GM18499 (cell line): ENCODE data around the gene CHN2.

Experiments
- ATAC-seq: cut with Tn5 transposase; IDR thresholded peaks from one replicate; pipeline ENCODE4 v1.9.1; 2021; ENCODE audit warnings: moderate number of reproducible peaks; ENCODE audit not compliant: insufficient read depth, unreplicated experiment

The CHN2 gene

DNA sequence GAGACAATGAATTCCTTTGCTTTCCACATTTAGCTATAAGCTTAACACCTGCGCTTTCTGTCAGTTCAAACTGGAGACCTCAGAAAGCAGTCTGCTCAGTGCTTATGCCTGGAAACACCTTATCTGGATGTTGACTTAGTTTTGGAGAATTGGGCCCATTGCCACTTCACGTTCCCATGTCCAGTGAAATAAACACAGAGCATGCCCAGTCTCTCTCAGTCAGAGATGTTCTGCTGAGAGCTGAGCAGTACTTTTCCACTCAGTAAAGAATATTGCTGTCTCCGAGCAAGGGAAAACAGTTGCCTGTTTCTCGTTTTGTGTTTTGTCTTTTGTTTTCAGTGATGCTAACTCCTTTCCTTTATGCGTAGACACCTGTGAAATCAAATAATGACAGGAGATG is 285.9 kb downstream of the CHN2 start:
- no peak for ATAC-seq

DNA sequence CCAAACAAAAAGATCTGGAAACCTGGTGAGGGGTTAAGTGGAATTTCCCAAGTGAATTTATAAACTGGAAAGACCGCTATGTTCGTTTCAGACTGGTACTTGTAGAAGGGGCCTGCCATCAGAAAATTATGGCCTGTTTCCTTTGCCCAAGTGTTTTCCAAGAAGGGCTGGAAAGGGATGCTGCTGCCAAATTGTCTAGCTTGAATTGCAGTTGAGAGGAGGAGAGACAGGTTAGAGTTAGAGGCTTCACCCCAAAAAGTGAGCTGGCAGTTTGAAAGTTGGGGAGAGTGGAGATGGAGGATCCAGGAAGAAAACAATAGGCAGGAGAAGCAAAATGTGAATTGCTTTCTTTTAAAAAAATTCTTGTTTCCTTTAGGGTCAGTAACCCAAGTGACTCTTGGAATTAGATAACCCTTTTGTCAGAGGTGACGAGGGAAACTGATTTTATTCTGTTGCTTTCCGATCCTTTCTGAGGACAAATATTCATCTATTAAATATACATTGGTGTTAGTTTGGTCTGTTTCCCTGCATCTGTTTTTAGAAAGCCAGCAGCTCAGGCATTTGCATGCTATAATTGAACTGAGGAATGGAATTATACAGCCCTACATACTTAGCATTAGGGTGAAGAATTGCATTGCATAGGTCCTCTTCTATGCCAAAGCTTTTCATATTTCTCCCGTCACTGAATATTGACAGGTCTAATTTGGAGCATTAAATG is 286.5 kb downstream of the CHN2 start:
- ATAC-seq, result no peak

DNA sequence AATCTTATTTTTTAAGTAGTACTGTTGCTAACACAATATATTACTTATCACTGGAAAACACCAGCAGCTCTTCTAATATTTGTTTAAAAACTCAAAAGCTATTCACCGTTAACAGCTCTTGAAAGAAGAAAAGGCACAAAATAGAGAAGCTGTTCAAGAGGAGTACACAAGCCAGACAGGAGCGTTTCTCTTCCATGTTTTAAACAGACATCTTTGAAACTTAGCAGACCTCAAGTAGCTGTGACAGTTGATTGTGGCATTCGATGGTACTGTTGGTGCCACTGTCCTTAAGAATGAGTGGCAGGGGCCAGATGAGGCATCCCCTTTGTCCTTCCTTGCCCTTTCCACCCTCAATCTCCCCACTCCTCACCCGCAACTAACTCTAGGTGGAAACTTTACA is 287.5 kb downstream of the CHN2 start:
- ATAC-seq, result no peak

- ATAC-seq, result no peak
These were observed 288.9 kb downstream of the CHN2 start for GRCh38 chr7:29483219-29484104.

- ATAC-seq, result no peak
These were observed 289.7 kb downstream of the CHN2 start for GRCh38 chr7:29484280-29484679.

DNA sequence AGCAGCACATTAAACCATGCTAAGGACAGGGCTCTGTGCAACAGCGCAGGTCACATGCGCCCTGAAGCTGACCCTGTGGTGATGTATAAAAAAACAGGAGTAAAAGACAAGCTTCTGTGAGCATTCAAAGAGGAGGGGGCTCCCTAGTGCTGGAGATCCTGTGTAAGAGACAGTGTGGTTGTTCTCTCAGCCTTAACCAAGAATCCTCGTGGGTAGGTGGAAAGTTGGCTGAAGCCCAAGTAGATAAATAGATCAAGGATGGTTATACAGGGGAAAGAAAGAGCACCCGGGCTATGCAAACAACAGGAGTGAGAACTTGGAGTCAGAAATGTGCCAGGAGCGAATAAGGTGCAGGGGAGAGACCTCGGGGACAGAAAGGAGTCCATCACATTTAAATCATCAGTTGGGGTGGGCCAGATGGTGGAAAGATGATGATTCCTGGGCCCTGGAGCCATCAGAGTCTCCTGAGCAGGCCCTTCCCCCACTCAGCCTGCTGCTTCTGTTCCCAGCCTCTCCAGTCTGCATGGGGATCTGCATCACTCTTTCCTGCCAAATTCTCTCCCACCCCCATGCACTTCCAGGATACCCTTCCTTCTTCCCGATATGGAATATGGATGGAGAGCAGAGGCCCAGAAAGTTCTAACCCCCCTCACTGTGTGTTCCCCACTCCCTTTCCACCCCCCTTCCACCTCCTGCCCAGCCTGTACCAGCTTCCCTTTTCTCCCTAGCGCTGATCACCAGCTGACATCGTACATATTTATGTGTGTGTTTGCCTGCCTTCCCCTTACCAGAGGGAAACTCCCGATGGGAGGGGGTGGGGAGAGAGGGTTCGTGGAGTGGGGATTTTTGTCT is 291.0 kb downstream of the CHN2 start:
- ATAC-seq, result no peak

DNA sequence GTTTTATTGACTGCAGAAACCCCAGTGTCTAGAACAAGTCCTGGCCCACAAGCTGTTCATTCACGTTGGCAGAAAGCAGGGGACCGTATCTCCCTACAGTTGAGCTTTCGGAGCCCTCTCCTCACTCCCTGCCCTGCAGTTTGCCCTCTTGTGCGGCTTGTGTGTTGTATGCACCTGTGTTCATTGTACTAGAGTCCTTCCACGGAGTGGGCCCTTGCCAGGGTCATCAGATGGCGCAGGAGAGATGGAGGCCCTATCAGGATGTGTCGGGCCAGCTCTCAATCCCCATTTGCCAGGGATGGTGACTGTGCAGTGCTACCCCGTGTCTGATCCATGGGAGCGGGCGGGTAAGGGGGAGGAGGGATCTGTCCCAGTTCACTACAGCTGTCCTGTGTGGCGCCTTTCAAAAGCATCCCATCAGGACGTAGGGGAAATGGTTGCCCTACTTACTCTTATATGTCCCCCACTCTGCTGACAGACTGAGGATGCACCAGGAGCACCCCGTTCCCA is 291.7 kb downstream of the CHN2 start:
- ATAC-seq, result no peak

GRCh38 chr7:29487424-29487823 is 292.8 kb downstream of the CHN2 start:
- ATAC-seq, result no peak

DNA sequence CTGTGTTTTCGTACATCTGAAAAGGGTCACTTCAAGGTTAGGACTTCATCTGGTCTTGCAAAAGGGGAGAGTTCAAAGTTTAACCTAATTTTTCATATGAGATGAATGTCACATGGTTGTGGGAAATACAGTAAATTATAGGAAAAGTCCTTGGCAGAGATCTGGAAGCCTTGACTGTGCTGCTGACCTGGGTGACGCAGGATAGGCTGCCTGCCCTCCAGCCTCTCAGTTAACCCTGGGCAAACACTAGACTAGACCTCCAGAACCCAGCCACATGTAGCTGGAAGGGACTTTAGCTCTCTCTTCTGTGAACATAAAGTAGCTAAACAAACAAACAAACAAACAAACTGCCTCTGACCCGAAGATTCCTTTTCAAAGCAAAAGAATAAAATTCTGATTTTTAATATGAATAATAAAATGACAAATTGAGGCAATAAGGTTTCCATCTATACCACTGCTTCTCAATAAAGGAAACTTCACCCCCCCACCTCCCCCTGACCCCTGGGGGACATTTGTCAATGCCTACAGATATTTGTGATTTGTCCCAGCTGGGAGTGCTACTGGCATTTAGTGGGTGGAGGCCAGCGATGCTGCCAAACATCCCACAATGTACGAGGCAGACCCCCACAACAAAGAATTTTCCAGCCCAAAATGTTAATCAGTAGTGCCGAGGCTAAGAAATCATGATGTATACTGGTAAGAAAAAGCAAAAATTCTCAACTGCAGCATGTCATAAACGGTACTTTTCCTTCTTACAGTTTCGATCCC is 293.8 kb downstream of the CHN2 start:
- no peak for ATAC-seq

GRCh38 chr7:29488977-29489376 is 294.4 kb downstream of the CHN2 start:
- ATAC-seq, result no peak

- no peak for ATAC-seq
These were observed 295.6 kb downstream of the CHN2 start for GRCh38 chr7:29490094-29490607.

GRCh38 chr7:29494350-29494749 is 299.8 kb downstream of the CHN2 start:
- no peak for ATAC-seq

- no peak for ATAC-seq
These were observed 301.1 kb downstream of the CHN2 start for GRCh38 chr7:29495653-29496052.

- no peak for ATAC-seq
These were observed 301.9 kb downstream of the CHN2 start for GRCh38 chr7:29496355-29497020.

GRCh38 chr7:29499932-29500331 is 305.4 kb downstream of the CHN2 start:
- no peak for ATAC-seq

DNA sequence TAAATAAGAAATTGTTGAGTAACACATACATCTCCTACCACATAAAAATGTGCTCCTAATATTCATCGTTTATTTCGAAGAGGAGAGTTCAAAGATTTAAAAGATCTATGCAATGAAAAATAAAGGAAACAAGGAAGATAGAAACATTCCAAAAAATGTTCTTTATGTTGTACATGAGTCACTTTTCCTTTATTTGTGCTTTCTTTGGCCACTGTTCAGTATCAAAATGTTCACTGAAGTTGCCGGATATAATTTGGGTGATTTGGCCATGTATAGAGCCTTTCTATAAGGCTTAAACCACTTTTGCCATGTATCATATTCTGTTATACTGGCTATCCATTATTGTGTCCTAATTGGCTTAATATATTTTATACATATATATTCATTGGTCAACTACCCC is 306.1 kb downstream of the CHN2 start:
- no peak for ATAC-seq

DNA sequence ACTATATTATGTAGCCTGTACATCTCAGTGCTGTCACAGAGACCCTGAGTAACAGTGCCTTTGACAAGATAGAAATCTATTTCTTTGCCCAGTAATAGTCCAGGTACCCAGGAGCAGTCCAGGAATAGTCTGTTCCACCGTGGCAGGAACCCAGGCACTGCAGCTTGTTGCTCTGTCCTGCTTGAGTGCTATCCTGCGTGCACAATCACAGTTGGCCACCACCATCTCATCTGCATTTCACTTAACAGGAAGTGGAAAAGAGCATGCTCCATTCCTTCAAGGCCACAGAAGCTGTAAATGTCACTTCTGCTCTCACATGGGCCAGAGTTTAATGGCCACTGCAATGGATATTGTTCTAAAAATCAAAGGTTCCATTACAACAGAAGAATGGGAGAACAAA is 307.6 kb downstream of the CHN2 start:
- ATAC-seq, result no peak

DNA sequence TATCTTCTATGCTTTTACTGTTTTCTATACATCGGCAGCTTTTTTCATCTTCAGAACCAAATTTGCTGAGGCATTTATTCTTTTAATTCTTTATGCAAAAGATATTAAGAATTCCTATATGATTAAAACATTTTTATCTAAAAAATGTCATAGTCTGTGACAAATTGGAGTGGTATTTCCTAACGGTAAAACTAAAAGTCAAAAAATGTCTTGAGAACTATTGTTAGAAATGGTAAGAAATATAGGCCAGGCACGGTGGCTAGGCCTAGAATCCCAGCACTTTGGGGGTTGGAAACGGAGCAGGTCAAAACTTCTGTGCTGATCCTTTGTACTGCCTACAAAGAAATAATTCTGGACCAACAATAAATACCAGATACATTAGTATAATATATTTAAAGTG is 311.4 kb downstream of the CHN2 start:
- ATAC-seq, result no peak

GRCh38 chr7:29508608-29509007 is 314.0 kb downstream of the CHN2 start:
- ATAC-seq, result no peak
